HUDEP-2 (cell line): ENCODE data around the gene GNG4.
"Not testable (repeated sequence)": the region's sequence is repeated elsewhere in the genome, so short reads cannot be mapped to it uniquely, and the experiment has no call there.

Experiments
- DNase-seq, 76 experiments: peaks; one replicate each; lab custom pipeline; 2025; ENCODE audit not compliant: unreplicated experiment in 76 of 76; lab: John Stamatoyannopoulos, UW

Gene GNG4

DNA sequence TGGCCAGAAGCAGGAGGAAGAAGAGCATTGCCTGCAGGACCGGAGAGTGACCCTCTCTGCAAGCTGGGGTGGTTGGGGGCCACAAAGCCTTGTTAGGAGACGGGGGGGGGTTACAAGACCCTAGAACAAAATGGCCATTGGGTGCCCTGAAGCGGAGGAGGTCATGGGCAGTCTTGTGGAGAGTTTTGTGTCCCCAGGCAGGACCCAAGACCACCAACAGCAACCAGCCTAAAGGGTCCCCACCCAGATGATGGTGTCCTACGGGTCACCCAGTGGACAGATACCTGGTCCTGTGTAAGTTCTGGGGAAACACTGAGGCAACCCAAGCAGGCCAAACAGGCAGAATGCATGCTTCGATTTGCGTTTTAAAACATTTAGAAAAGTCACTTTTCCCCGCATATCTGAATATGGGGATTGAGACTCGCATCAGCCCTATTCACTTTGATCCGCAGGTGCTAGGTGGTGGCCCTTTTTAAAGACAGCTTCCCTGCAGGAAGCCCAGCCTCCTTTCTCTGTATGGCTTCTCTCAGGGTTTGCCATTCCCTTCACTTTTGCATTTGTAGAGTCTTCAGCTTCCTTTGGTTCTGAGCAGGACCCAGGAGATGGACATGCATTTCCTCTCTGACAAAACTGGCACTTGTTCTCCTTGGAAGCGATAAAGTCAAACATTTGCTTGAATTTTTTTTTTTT is 21.1 kb downstream of the GNG4 start:
- DNase-seq = no peak

DNA sequence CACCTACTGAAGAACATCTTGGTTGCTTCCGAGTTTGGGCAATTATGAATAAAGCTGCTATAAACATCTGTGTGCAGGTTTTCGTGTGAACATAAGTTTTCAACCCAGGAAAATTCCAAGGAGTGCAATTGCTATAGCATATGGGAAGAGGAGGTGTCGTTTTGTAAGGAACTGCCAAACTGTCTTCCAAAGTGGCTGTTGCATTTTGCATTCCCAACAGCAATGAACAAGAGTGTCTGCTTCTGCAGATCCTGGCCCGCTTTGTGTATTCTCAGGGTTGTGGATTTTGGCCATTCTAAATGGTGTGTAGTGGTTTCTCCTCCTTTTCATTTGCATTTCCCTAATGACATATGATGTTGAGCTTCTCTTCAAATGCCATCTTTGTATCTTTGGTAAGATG is 23.8 kb downstream of the GNG4 start:
- DNase-seq = no peak

DNA sequence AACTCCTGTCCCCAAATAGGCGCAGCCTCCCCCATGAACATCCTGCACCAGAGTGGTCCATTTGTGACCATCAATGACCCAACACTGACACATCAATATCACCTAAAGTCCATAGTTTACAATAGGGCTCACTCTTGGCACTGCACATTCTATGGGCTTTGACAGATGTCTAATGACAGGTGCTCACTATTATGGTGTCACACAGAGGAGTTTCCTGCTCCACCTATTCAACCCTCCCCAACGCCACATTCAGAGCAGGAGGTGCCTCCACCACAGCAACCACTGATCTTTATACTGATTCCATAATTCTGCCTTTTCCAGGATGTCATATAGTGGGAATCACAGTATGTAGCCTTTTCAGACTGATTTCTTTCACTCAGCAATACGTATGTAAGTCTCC is 24.2 kb downstream of the GNG4 start:
- no peak for DNase-seq

DNA sequence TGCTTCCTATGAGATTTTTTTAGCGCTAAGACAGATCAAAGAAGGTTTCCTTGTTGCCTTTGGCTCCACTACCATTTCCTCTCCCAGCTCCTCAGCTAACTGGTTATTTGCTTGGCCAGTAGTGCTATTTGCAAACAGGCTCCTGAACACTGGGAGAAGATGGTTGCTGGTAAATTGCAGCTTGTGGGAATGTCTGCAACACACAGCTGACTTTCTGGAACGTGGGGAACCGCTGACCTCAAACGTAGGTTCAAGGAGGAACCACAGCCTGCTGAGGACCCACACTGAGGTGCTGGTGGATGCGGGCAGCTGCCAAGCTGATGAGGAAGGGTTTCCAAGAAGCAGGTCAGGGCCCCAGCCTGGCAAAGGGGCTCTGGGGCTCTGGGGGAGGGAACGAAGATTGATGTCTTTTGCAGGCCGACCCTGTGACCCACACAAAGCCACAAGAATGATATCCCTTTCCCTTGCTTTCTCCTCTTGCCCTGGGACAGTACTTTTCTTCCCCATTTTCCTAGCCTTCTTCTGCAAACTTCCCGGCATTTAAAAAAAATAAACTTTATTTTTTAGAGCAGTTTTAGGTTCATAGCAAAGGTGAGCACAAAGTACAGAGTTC is 24.8 kb downstream of the GNG4 start:
- DNase-seq = no peak

DNA sequence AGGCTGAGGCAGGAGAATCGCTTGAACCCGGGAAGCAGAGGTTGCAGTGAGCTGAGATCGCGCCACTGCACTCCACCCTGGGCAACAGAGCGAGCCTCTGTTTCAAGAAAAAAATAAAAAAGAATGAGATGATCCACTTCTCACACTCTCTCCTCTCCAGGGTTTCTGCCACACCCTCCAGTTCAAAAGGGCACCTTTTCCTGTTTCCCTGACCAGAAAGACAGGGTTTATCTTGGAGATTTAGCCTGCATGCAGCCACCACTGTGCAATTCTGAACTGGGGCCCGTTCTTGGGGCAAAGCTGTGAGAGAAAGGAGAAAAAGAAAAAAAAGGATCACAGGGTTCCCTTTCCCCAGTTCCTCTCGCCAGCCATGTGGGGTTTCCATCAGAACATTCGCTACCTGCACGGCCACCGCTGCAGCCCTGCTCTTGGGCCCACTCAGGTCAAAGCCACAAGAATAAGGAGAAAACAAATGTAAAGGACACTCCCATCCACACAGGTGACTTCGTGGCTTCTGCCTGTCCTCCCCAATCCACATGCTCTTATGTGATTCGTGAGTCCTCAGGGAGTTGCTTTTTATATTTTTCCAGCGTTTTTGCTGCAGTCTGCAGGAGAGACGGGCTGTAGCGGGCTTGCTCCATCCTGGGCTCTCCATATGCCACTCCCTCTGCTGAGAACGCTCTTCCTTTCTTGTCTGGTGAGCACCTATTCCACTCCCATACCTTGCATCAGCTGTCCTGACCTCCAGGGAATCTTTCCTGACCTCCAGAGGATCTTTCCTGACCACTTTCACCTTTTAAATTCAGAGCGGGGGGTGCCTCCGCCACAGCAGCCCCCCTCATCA is 26.4 kb downstream of the GNG4 start:
- no peak for DNase-seq

DNA sequence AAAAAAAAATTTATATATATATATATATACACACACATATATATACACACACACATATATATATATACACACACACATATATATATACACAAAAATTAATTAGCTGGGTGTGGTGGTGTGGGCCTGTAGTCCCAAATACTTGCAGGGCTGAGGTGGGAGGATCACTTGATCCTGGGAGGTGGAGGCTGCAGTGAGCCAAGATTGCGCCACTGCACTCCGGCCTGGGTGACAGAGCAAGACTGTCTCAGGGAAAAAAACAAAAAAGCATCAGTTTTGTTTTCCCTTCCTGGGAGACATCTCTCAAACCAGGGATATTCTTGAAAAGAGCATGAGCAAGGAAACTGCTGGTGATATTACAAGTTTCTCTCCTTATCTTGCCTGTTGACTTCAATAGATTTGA is 30.4 kb downstream of the GNG4 start:
- DNase-seq = not testable (repeated sequence)

DNA sequence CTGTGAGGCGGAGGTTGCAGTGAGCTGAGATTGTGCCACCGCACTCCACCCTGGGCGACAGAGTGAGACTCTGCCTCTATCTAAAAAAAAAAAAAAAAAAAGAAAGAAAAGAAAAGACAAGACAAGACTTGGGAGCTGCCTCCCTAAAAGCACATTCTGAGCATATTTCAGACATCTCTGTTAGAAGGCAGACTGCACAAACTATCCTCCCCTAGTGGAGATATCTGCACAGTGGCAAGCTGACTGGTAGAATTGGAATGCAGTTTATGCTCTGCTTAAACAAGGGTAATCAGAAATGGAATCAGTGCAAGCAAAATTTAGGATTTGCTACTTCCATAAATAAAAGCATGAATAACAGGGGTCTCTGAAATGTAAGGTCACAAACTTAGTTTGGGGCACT is 31.8 kb downstream of the GNG4 start:
- DNase-seq = no peak

DNA sequence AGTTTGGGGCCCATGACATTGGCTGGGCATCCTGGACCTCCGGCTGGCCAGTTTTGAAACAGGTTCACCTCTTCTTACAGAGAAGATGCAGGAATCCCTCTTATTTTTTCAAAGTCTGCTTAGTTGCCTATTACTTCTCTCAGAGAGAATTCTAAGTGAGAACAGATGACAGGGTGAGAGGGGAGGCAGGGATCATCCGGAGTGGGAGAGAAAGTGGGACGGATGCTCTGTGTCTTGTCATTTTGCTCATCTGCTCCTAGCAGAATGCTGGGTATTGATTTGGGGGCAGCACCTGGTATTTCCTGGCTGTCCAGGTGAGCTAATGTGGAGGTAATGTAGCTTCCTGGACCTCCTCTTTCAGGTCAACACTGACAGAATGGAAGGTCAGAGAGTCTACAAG is 32.4 kb downstream of the GNG4 start:
- no peak for DNase-seq

DNA sequence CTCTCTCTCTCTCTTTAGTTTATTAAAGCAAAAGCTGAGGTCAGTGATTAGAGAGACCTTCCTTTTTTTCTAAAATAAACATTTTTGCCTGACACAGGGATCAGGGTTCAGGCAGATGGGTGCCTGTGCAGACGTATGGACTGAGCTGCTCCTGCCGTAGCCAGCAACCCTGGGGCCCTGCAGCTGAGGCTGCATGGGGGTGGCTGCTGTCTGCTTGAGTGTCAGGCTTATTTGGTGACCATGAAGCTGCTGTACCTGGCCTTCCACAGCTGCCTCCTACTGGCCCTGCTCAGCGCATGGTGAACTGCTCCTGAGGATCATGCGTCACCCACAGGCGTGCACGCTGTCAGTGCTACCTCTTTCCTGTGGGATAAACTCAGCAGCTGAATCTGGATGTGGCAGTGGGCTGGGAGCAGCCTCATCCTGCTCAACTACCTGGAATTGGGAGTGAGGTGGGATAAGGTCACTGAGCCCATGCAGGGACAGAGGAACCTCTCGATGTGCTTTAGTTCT is 35.1 kb downstream of the GNG4 start:
- no peak for DNase-seq

DNA sequence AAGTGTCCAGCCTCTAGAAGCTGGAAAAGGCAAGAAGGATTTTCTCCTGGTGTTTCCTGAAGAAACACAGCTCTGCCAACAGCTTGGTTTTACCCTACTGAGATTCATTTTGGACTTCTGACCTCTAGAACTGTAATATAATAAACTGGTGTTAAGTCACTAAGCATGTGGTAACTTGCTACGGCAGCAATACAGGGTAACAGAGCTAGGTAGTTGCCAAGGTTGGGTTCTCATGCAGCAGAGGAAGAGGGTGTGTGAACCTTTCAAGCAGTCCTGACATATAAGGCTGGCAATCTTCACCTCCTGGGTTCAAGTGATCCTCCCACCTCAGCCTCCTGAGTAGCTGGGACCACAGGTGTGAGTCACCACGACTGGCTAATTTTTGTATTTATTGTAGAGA is 36.0 kb downstream of the GNG4 start:
- DNase-seq = no peak

DNA sequence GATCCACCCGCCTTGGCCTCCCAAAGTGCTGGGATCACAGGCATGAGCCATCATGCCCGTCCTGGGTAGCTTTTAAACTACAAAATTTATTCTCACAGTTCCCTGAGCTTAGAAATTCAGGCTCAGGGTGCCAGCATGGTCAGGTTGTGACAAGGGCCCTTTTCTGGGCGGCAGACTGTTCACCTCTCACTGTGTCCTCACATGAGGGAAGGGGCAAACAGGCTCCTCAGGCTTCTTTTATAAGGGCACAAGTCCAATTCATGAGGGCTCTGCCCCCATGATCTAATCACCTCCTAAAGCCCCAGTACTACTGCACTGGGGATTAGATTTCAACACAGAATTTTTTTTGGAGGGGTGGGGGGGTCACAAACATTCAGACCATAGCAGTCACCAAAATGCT is 36.8 kb downstream of the GNG4 start:
- DNase-seq = no peak

DNA sequence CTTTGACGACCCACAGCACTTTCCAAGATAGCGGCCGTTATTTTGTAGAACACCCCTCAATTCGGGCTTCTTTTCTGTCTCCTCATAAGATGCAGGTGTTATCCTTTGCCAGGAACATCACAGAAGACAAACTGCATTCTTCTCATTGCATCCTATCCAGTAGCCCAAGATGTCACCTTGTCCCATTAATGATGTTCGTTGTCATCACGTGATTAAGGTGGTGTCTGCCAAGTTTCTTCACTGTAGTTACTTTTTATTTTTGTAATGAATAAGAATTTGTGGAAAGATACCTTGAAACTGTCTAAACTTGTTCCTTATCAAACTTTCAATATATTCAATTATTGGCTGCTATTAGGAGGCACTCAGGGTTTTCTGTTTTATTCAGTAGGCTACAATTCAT is 39.4 kb downstream of the GNG4 start:
- DNase-seq = no peak

DNA sequence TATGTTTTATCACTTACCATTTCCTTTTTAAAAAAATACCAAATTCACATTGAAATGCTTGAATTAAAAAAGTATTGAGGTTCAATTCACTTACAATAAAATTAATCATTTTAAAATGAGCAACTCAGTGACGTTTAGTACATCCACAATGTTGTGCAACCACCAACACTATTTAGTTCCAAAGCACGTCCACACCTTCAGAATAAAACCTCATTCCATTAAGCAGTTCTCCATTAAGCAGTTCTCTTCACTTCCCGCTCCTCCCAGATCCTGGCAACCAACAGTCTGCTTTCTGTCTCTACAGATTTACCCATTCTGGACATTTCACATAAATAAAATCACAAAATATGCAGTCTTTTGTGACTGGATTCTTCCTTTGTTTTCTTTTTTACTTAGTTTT is 41.3 kb downstream of the GNG4 start:
- no peak for DNase-seq

DNA sequence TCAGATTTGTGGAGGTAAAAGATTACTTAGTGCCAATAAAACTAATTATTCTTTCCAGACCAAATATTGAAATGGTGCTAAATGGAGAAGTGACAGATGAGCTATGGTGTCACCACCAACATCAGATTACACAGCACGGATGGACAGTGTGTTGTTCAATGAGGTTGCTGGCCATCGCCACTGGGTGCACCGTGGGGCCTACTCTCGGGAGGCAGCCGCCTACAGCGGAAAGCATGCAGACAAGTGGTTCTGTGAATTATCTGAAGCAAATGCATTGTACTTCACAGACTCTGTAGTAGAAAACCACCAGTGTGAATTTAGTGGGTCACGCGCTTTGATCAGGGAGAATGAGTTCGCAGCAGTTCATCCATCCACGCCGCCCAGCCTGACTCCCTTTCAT is 42.3 kb downstream of the GNG4 start:
- no peak for DNase-seq

DNA sequence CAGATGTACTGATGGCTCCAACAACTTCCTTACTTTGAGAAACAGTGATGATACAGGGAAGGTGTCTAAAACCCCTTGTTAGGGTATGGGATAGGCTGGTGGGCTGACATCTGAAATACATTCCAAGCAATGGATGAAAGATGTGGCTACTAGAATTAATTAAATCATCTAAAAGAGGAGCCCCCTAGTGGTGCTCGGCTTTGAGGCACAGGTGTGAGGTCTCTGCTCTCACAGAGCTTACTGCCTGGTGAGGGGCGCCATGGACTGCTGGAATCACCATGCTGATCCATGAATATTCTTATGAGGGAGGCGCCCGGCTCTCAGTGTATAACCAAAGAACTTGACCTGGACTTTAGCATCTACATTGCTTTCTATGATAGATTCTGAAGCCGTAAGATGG is 48.5 kb downstream of the GNG4 start:
- DNase-seq = peak in 16 of 76 experiments; percentile 2 to 19 (median 6)

DNA sequence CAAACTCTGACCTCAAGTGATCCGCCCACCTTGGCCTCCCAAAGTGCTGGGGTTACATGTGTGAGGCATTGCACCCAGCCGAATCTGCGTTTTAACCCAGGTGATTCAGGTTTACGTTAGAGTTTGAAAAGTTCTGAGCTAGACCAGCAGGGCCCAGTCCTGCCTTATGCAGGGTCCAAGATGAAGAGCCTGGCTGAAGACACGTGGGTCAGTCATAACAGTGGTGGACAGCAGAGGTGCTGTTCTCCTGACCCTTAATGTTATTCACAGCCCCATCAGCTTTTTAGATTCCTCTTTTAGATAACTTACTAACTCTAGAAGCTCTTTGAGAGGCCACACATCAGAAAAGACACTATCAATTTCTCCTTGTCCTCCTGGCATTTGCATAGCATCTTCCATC is 50.0 kb downstream of the GNG4 start:
- no peak for DNase-seq

DNA sequence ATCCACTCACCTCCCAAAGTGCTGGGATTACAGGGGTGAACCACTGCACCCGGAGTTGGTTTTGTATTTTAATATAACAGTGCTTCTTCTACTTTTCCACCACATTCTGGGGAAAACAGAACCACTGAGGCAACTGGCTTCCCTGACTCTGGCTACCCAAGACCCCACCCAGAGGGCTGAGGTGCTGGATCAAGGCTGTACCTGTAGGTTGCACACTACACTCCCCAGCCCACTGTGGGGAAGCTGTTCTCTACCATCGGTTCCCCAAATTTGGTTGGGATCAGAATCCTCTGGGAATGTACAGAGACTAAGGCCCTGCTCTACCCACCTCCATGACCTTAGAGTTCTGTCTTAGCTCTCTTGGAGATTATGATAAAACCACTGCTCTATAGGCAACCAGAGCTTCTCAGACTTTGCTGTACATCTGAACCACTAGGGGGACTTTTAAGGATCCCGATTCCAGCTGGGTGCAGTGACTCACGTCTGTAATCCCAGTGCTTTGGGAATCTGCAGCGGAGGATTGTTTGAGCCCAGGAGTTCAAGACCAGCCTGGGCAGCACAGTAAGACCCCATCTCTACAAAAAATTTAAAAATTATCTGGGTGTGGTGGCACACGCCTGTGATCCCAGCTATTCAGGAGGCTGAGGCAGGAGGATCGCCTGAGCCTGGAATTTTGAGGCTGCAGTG is 51.6 kb downstream of the GNG4 start:
- DNase-seq = peak in 3 of 76 experiments; percentile 1 to 8 (median 2)

DNA sequence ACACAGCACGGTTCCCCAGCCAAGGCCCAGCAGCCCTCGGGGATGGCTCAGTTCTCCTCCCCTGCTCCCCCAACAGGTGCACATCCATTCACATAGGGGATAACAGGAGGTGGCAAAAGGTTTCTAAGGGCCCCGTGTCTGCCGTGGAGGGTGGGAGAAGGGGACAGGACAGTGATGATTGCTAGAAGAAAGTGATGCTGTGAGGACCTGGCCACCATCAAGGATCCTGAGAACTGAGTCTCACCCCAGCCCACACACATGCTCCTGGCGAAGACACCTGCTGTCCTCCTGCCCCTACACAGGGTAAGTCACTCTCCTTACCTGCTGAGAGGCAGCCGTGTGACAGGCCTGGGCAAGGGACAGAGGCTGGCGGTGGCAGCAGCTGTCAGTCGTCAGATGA is 54.5 kb downstream of the GNG4 start:
- DNase-seq = no peak

DNA sequence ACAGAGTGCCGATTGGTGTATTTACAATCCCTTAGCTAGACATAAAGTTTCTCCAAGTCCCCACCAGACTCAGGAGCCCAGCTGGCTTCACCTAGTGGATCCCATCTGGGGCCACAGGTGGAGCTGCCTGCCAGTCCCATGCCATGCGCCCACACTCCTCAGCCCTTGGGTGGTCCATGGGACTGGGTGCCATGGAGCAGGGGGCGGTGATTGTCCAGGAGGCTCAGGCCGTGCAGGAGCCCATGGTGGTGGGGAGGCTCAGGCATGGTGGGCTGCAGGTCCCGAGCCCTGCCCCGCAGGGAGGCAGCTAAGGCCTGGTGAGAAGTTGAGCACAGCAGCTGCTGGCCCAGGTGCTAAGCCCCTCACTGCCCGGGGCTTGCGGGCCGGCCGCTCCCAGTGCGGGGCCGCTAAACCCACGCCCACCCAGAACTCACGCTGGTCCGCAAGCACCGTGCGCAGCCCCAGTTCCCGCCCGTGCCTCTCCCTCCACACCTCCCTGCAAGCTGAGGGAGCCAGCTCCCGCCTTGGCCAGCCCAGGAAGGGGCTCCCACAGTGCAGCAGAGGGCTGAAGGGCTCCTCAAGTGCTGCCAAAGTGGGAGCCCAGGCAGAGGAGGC is 55.2 kb downstream of the GNG4 start:
- DNase-seq = not testable (repeated sequence)

DNA sequence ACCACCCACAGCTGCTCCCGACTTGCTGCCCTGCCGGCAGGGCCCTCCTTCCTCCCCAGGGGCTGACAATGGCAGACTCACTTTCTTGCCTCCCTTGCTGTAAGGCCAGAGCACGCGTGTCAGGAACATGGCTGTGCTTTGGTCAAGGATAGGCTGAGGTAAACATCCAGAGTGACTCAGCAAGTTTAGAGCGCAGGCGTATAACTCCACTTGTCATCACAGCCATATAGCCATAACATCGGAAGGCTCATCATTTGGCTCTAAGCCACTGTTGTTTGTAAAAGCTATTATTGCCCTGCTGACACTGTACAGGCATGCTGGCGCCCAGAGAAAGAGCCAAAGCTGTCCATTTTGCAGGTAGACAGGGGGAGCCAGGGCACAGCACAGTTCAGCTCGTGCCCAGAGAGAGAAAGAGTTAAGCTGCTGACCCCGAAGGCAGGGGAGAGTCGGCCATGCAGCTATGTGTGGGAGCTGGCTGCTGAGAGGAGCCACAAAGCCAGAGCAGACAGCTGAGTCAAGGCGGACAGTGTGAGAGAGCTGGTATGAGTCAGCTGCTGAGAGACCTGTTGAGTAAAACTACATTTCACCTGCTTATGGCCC is 60.6 kb downstream of the GNG4 start:
- peak in 3 of 76 experiments; percentile 4 to 12 (median 8) for DNase-seq
